Thymus (tissue), 11 donors: ENCODE results near the gene RAB42. TPM values are rescaled to one million over a fixed set of nuclear protein-coding genes. Genes with fewer than 3 reads are reported as not detected.

Source experiments
- DNase-seq, 9 donors: peaks; one replicate each; pipeline ENCODE4 v3.0.0-alpha.2; 2013; ENCODE audit warnings: low spot score in 9 of 9, low read depth in 6 of 9, missing footprints in 1 of 9
- H3K27ac ChIP-seq, 2 donors: one replicate each; pipeline ENCODE4 v1.5.1; 2013; ENCODE audit warnings: control low read depth in 1 of 2, low read depth in 1 of 2, low read length in 1 of 2, mild to moderate bottlenecking in 1 of 2, moderate library complexity in 1 of 2
- H3K27me3 ChIP-seq, 2 donors: one replicate each; pipeline ENCODE4 v1.5.1; 2013; ENCODE audit warnings: low read length in 1 of 2; ENCODE audit not compliant: control insufficient read depth in 2 of 2, insufficient read depth in 1 of 2
- H3K36me3 ChIP-seq, 2 donors: one replicate each; pipeline ENCODE4 v1.5.1; 2013; ENCODE audit warnings: low read length in 1 of 2, mild to moderate bottlenecking in 1 of 2, moderate library complexity in 1 of 2; ENCODE audit not compliant: control insufficient read depth in 2 of 2, insufficient read depth in 2 of 2
- H3K4me1 ChIP-seq, 2 donors: one replicate each; pipeline ENCODE4 v1.5.1; 2013; ENCODE audit warnings: low read length in 2 of 2; ENCODE audit not compliant: control insufficient read depth in 2 of 2, insufficient read depth in 2 of 2
- H3K4me3 ChIP-seq, 2 donors: one replicate each; pipeline ENCODE4 v1.5.1; 2013; ENCODE audit warnings: low read length in 2 of 2, control low read depth in 1 of 2, mild to moderate bottlenecking in 1 of 2
- H3K9me3 ChIP-seq, 2 donors: one replicate each; pipeline ENCODE4 v1.5.1; 2013; ENCODE audit warnings: low read length in 1 of 2, mild to moderate bottlenecking in 1 of 2; ENCODE audit not compliant: control insufficient read depth in 2 of 2, insufficient read depth in 1 of 2
- WGBS: extraction: QIAGEN DNeasy Blood & Tissue Kit; methylation state at CpG from one replicate; pipeline ENCODE4 v1.1.7; 2013; 5-methylcytosine and 5-hydroxymethylcytosine counted together
- polyA plus RNA-seq: library from polyadenylated mRNA; stranded (reverse); fragments of 200-250 nt; gene quantifications from one replicate; pipeline ENCODE4 v1.2.3, GENCODE V29; 2013
- total RNA-seq: library from RNA; stranded (reverse); fragments of 120-200 nt; gene quantifications from one replicate; pipeline ENCODE4 v1.2.4, GENCODE V29; 2013
- donor health status: healthy.

RAB42 gene
- total and polyA plus RNA-seq, 2 donors: 18.6 to 51.5 TPM

DNA sequence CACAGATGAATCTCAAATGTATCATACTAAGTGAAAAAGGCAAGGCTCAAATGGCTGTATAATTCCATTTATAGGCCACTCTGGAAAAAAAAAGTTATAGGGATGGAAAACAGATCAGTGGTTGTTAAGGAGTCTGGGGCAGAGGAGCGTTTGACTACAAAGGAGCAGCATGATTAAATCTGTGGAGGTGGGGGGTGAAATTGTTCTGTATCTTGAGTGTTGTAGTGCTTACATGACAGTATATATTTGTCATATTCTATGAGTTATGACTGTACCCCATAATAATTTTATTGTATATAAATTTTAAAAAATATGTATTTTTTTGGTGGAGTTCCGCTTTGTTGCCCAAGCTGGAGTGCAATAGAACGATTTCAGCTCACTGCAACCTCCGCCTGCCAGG lies 40.5 kb downstream of the RAB42 start:
- no peaks in the 10 kb centered on the region for H3K27me3 ChIP-seq
- H3K9me3 ChIP-seq: no peaks in the 10 kb centered on the region
- H3K27ac ChIP-seq: no peak overlapping the region
- no peaks in the 10 kb centered on the region for H3K4me1 ChIP-seq
- H3K36me3 ChIP-seq: no peaks in the 10 kb centered on the region
- DNase-seq: no peak
- no peak overlapping the region for H3K4me3 ChIP-seq
- 97% methylated on average over 4 of the region's 4 CpGs for WGBS

GRCh38 chr1:28640766-28641165 lies 48.7 kb downstream of the RAB42 start:
- Histone ChIP-seq H3K27ac (no peak overlapping the region), H3K27me3 (no peaks in the 10 kb centered on the region), H3K9me3 (no peaks in the 10 kb centered on the region), H3K36me3 (no peaks in the 10 kb centered on the region), H3K4me3 (no peak overlapping the region), H3K4me1 (peaks cover 4 to 21% of the 10 kb centered on the region in 2 donors)
- DNase-seq: peak in 6 of 9 donors; percentile 5 to 55 (median 22)
- WGBS: 94% methylated on average over 1 of the region's 1 CpG

GRCh38 chr1:28642056-28642846 lies 50.2 kb downstream of the RAB42 start:
- H3K36me3 ChIP-seq: no peaks in the 10 kb centered on the region
- H3K4me3 ChIP-seq: peak overlapping the region; percentile 70 to 88
- peaks cover 4 to 23% of the 10 kb centered on the region in 2 donors for H3K4me1 ChIP-seq
- under 1% methylated on average over 26 of the region's 26 CpGs for WGBS
- DNase-seq: peak in 5 of 9 donors; percentile 5 to 21 (median 16)
- H3K27ac ChIP-seq: peak overlapping the region; percentile 94 to 96
- no peaks in the 10 kb centered on the region for H3K9me3 ChIP-seq
- no peaks in the 10 kb centered on the region for H3K27me3 ChIP-seq

GRCh38 chr1:28642847-28643635 lies 51.0 kb downstream of the RAB42 start, which contains the start of gene TAF12:
Gene TAF12, minus strand, starts transcription at chr1:28643067. Its CDS starts 20,986 bp downstream, at chr1:28622081.
- Histone ChIP-seq H3K27ac (peak within 1 kb of the TSS; percentile 96 to 97), H3K36me3 (no peaks in the 10 kb centered on the region), H3K4me1 (peaks cover 4 to 31% of the 10 kb centered on the region in 2 donors), H3K9me3 (no peaks in the 10 kb centered on the region), H3K4me3 (peak within 1 kb of the TSS; percentile 70 to 88), H3K27me3 (no peaks in the 10 kb centered on the region)
- under 1% methylated on average over 49 of the region's 49 CpGs for WGBS
- peak; percentile 91 to 98 (median 97) for DNase-seq

- no peak overlapping the region for H3K27ac ChIP-seq
- no peaks in the 10 kb centered on the region for H3K27me3 ChIP-seq
- no peak for DNase-seq
- no peak overlapping the region for H3K4me3 ChIP-seq
- 81% methylated on average over 3 of the region's 3 CpGs for WGBS
- peaks cover 4 to 41% of the 10 kb centered on the region in 2 donors for H3K4me1 ChIP-seq
- H3K36me3 ChIP-seq: no peaks in the 10 kb centered on the region
- H3K9me3 ChIP-seq: no peaks in the 10 kb centered on the region
Observed at GRCh38 chr1:28644494-28644893, 52.4 kb downstream of the RAB42 start.

Other genes with a start within 250 kb of the RAB42 start
- 6.5 TPM for gene PHACTR4, start 222.5 kb upstream of the RAB42 start, total RNA-seq
- gene PHACTR4, start 222.5 kb upstream of the RAB42 start, polyA plus RNA-seq: 18.1 TPM
- 41.4 TPM for gene RCC1, start 86.2 kb upstream of the RAB42 start, total RNA-seq
- 19.4 TPM for gene RCC1, start 86.2 kb upstream of the RAB42 start, polyA plus RNA-seq
- gene TRNAU1AP, start 39.2 kb upstream of the RAB42 start, total RNA-seq: 42.6 TPM
- gene TRNAU1AP, start 39.2 kb upstream of the RAB42 start, polyA plus RNA-seq: 38.6 TPM
- 49.5 TPM for gene TAF12, start 50.8 kb downstream of the RAB42 start, total RNA-seq
- gene TAF12, start 50.8 kb downstream of the RAB42 start, polyA plus RNA-seq: 40.8 TPM
- gene RNU11, start 56.3 kb downstream of the RAB42 start, total RNA-seq: not detected
- gene RNU11, start 56.3 kb downstream of the RAB42 start, polyA plus RNA-seq: not detected
- gene GMEB1, start 76.5 kb downstream of the RAB42 start, total RNA-seq: 11.6 TPM
- gene GMEB1, start 76.5 kb downstream of the RAB42 start, polyA plus RNA-seq: 6.5 TPM
- 50.5 TPM for gene YTHDF2, start 144.7 kb downstream of the RAB42 start, total RNA-seq
- gene YTHDF2, start 144.7 kb downstream of the RAB42 start, polyA plus RNA-seq: 72.6 TPM
- 0.05 TPM for gene OPRD1, start 219.9 kb downstream of the RAB42 start, total RNA-seq
- gene OPRD1, start 219.9 kb downstream of the RAB42 start, polyA plus RNA-seq: 0.05 TPM